GM12801 (cell line): Measurements from ENCODE around the gene BSND.

Experiments
- CTCF ChIP-seq: IDR thresholded peaks from one replicate; pipeline ENCODE4 v1.5.1; 2011; ENCODE audit warnings: control low read depth; ENCODE audit not compliant: insufficient read length; ENCODE audit errors: extremely low read depth

The BSND gene

GRCh38 chr1:55049271-55049913 lies 50.7 kb downstream of the BSND start:
- no peak for TF ChIP-seq CTCF

- TF ChIP-seq CTCF, result no peak
Measured at GRCh38 chr1:55049914-55050278, 51.2 kb downstream of the BSND start.

GRCh38 chr1:55050283-55050682 lies 51.5 kb downstream of the BSND start:
- no peak for TF ChIP-seq CTCF

- no peak for TF ChIP-seq CTCF
Measured at GRCh38 chr1:55051169-55051568, 52.4 kb downstream of the BSND start.

- no peak for TF ChIP-seq CTCF
Measured at GRCh38 chr1:55051621-55052020, 52.9 kb downstream of the BSND start.

- TF ChIP-seq CTCF, result no peak
Measured at GRCh38 chr1:55052221-55053142, 53.7 kb downstream of the BSND start.

- no peak for TF ChIP-seq CTCF
Measured at GRCh38 chr1:55053265-55053954, 54.7 kb downstream of the BSND start.
